ENCODE measurements around the gene UBE2J2.

DNA sequence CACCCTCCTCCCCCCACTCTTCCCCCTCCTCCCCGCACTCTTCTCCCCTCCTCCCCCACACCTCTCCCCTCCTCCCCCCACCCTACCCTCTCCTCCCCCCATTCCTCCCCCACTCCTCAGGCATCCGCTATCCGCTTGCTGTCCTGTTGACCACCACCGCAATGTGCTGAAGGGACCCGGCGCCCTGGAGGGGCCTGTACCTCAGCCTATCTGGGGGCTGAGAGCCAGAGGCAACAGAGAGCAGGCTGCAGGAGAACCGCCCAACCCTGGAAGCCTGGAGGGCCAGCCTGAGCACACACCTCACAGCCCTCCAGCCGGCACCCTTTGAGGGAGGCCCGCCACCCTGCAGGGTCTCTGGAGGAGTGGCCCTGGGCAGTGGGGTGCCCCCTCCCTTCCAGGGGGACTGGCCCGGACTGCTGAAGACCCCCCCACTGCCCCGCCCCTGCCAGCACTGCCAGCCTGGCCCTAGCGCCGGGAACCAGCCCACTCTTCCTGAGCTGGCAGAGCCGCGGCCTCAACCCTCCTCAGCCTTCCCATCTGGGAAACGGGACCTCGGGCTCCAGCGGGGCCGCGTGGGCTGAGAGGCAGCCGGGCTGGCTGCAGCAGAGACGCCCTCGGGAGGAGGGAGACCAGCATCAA, 28.4 kb downstream of the UBE2J2 start:
- TF ChIP-seq, protein P1, sequence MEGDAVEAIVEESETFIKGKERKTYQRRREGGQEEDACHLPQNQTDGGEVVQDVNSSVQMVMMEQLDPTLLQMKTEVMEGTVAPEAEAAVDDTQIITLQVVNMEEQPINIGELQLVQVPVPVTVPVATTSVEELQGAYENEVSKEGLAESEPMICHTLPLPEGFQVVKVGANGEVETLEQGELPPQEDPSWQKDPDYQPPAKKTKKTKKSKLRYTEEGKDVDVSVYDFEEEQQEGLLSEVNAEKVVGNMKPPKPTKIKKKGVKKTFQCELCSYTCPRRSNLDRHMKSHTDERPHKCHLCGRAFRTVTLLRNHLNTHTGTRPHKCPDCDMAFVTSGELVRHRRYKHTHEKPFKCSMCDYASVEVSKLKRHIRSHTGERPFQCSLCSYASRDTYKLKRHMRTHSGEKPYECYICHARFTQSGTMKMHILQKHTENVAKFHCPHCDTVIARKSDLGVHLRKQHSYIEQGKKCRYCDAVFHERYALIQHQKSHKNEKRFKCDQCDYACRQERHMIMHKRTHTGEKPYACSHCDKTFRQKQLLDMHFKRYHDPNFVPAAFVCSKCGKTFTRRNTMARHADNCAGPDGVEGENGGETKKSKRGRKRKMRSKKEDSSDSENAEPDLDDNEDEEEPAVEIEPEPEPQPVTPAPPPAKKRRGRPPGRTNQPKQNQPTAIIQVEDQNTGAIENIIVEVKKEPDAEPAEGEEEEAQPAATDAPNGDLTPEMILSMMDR (conservative IDR thresholded peaks at IDR 0.05; ENCODE audit: low read depth, low read length) = no peak
- TF ChIP-seq EZH2 (IDR thresholded peaks at IDR 0.05; ENCODE audit: low read length, unreplicated experiment) = no peak

Measured in PC-3 (cell line).